SK-N-DZ (cell line): Measurements from ENCODE around the gene DCC.

Experiments
- DNase-seq: peaks from one replicate; pipeline ENCODE4 v3.0.0-alpha.2; 2015; ENCODE audit warnings: low spot score

DCC gene

GRCh38 chr18:53153800-53154199, 813.8 kb downstream of the DCC start:
- no peak for DNase-seq

- DNase-seq: no peak
These were observed 825.8 kb downstream of the DCC start for GRCh38 chr18:53165770-53166169.

DNA sequence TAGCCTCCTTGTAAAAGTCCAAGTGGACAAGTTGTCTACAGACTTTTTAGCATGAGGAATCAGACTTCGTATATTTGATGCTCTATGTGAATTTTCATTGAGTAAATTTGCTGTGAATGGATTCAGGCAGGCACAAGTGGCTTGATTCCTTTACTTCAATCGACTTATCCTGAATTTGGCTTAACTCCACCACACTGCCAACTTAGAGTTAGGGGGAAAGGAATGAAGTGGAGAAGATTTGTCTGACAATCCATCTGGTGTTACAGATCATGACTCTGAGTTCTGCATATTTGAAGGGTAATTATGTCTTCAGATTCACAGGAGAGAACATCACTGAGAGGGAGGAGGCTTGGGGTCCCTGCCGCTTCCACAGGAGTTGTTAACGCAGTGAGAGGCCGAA, 829.3 kb downstream of the DCC start:
- DNase-seq: no peak

DNA sequence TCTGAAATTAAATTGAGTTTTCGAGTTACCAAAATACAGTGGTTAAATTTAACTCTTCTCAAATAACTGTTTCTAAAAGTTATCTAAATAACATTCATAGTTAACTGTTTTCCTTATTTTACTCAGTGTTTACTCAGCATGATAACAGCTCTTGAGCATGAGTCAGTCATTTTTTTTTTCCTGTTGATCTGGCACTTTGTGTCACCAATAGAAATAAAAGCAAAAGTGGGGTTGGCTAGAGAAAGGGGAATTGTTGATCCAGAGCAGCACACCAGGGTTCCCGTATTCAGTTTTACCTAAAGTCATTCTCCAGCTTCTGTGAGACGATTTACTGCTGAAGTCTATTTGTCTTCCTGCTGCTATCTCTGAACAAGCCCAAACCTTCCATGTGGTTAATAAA, 851.6 kb downstream of the DCC start:
- DNase-seq: no peak

DNA sequence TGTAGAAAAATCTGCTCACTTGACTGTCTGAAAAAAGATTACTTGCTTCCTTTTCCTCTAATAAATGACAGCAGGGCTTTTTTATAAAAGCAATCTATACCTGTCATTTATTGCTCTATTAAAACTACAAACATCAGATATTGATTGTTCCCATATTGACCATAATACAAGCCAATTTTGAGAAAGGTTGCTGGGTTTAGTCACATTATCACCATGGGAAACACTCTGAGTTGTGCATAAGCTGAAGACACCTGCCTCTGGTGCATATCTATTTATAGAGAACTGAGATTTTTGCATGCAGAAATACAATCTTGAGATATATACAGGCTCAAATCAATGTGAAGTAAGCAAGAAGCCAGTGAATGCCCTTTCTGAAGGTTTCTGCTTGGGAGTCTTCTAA, 853.9 kb downstream of the DCC start:
- DNase-seq: no peak

DNA sequence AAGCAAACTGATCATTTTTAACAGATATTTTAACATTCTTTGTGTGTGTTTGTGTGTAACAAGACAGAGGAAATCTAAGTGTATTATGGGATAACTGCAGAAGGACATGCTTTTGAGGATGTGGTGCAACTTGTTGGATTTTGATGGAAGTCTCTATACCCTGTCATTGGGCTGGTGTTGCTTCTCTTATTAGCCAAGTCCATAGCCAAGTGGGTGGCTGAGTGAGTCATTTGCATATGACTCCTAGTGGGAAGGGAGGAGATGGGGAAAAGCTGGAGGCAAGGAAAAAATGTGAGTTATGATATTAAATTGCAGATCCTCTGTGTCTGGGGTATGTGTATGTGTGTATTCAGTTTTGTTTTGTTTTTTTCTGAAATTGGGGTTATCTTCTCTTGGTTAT, 879.9 kb downstream of the DCC start:
- DNase-seq: no peak

DNA sequence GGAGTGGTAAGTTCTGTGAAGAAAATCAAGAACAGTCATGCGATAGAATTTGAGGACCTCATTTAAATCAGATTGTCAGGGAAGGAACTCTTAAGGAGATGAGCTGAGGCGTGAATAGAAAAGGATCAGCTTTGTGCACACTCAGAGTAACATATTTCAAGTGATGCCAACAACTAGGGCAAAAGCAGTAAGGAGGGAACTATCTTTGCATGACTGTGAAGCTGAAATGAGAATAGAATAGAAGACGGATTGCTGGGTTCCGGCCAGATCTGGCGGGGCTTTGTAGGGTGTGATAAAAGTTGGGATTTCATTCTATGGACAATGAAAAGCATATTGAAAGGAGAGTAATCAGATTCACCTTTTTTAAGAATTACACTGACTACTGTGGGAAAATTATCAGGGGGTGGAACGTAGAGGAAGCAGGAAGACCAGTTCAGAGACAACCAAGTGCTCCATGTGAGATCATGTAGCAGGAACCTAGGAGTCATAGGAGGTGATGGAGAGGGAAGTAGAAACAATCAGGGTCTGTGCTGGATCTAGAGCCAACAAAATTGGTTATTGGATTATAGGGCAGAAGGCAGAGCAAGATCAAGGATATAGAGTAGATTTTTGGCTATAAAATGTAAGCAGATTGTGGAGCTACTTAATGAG, 884.3 kb downstream of the DCC start:
- no peak for DNase-seq

DNA sequence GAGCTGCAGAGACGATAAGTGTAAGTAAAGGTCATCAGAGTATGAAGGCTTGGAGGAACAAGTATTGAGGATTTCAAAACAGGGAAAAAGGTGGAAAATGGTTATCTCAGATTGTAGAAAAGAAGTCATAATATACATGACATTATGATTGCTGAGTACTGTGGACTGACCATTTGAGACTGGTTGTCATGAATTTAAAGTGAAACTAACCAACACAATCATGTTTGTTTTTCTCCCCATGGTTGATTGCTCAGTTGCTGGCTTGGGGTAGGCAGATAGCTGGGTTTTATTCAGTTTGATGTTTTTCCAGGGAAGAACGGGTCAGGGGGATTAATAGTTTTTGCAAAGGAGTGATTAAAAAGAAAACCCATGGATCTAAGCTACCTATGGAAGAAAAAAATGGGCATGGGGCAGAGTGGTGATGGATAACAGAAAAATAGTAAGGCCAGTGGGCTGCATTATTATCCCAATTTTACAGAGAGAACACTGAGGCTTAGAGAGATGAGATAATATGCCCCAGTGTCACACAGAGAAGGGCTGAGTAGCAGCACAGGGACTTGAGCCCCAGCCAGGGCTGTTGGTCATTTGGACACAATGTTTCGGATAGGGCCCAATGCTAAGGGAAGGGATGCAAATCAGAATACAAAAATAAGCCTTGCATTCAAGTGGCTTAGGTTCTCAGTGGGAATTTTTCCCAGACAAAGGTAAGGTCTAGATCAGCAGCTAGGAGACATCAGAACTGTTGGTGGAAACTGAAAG, 885.7 kb downstream of the DCC start:
- DNase-seq: no peak

- no peak for DNase-seq
These were observed 894.6 kb downstream of the DCC start for GRCh38 chr18:53234610-53235009.

- no peak for DNase-seq
These were observed 901.2 kb downstream of the DCC start for GRCh38 chr18:53241161-53241560.

DNA sequence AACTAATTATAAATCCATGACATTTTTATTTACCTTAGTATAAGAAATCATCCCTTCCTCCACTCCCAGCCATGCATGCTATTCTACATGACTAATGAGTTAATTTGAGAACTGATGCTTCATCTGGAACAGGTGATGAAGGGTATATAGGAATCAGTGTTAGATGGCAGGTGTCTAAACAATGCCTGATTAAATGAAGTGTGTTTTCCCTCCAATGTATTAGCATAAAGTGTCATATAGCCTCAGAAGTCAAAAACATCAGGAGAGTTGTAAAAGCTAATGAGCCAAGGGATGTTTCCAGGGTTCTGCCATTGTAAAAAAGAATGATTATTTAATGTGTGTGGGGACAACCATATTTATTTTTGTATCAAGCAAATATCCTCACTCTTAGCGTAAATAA, 913.8 kb downstream of the DCC start:
- no peak for DNase-seq

- no peak for DNase-seq
These were observed 914.3 kb downstream of the DCC start for GRCh38 chr18:53254265-53254664.

- no peak for DNase-seq
These were observed 921.2 kb downstream of the DCC start for GRCh38 chr18:53261241-53261640.

DNA sequence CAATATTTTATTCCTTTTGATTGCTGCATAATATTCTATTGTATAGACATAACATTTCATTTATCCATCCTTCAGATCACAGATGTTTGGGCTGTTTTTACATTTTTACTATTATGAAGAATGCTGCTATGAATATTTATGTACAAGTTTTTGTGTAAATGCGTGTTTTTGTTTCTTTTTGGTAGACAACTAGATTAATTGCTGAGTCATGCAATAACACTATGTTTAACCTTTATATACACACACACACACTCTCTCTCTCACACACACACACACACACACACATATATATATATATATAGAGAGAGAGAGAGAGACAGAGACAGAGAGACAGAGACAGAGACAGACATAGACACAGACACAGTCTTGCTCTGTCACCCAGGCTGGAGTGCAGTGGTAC, 926.9 kb downstream of the DCC start:
- DNase-seq: no peak

DNA sequence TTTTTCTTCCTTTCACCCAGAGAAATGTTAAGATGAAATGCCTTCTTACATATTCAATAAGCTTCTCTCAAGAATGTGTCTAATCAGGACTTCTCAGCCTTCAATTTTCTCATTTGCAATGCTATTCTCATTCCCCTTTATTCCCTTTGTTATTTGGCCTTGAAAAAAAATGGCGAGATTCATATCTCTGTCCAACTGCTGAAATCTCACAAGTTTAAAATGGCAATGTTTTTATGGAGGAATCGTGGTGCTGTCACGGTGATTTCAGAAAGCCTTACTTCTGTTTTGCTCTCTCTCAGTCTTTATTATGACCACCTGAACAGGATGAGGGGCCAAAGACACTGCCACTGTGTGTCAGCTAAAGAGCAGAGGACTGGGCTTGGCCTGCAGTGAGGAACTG, 928.5 kb downstream of the DCC start:
- no peak for DNase-seq

GRCh38 chr18:53281406-53281805, 941.4 kb downstream of the DCC start:
- no peak for DNase-seq

DNA sequence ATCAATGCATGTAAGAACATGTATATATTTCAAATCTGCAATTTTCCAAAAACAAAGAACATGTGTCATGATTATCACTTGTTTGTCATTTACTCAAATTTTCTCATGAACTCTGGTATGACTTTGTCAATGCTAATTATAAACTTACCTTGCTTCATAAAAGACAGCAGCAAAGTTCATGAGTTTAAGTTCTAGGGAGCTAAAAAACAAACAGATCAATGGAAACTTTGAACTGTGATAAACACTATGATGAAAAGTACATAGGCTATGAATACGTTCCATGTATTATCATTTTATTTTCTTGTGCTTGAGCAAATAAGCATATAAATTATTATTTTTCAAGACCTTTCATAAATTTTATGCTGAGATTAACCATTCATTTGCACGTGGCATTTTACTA, 943.7 kb downstream of the DCC start:
- DNase-seq: no peak

DNA sequence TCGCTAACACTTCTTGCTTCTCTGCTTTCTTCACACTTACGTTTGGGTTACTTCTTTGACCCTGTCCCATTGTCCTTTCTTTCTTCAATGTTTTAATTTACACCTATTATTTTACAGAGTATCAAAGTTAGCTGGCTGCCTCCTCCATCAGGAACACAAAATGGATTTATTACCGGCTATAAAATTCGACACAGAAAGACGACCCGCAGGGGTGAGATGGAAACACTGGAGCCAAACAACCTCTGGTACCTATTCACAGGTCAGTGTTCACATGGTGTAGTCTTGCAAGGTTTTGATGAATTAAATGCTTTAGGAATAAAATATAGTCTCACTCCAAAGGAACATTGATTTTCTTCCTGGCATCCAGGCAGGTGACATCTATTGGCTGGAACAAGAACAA, 965.5 kb downstream of the DCC start:
- DNase-seq: no peak

GRCh38 chr18:53319628-53320027, 979.6 kb downstream of the DCC start:
- DNase-seq: no peak

- DNase-seq: no peak
These were observed 982.2 kb downstream of the DCC start for GRCh38 chr18:53322163-53322562.

DNA sequence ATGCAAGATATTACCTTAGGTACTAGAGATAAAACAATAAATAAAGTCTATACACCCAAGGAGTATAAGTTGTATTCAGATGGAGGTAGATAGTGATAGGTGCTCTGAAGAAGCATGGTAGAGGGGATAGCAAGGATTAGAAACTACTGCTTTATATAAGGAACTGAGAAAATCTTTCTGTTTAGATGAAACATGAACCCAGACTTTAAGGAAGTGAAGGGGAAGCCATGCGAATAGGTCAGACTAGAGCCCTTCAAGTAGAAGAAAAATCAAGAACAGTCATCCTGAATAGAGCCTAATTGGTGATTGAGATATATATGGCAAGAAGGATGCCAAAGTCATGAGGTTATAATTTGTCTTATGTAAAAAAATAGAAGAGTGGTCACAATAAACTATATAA, 984.4 kb downstream of the DCC start:
- DNase-seq: no peak

DNA sequence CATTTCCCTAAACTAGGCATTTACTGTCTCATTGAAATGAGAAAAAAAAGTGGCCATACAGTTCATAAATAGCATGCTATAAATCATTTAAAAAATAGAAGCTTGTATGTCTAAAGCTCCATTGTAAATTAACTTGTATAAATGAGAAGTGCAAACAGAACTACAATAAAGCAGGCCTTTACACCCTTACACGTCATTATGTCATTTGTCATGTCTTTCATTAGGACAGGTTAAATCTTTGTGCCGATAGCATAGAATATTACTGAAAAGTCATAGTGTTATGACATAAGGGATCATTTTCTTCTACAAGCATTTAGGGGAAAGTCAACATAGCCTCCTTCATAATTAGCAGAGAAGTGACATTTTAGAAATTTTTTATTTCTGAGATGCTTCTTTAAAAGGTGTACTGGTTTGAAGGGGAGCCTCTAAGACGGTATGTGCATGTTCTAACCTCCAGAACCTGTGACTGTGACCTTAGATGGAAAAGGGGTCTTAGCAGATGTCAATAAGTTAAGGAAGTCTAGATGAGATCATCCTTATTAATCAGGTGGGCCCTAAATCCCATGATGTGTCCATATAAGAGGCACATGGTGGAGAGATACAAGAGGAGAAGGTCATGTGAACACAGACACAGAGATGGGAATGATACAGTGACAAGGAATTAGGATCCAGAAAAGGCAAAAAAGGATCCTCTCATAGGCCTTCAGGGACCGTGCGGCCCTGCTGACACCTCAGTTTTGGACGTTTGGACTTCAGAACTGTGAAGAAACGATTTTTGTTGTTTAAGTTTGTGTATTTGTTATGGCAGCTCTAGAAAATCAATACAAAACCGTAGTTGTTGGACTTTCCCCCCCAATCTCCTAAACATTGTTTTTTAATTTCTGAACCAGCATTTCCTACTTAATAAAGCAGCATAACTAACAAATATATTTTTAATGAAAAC, 1020.8 kb downstream of the DCC start:
- no peak for DNase-seq
